ENCODE measurements around the gene DCBLD1. TPM values are rescaled to one million over a fixed set of nuclear protein-coding genes. Genes with fewer than 3 reads are reported as not detected.

Gene DCBLD1
- total and polyA plus RNA-seq, 4 donors: 2.7 to 10.4 (median 4.4) TPM

GRCh38 chr6:117493470-117493869 lies 11.0 kb downstream of the DCBLD1 start:
- peaks cover 0 to 9% (median 6%) of the 10 kb centered on the region in 4 donors for H3K4me1 ChIP-seq (ENCODE audit: control insufficient read depth in 4 of 4, insufficient read depth in 4 of 4, low read length in 3 of 4)
- WGBS: 93% methylated on average over 2 of the region's 2 CpGs
- no peaks in the 10 kb centered on the region for H3K36me3 ChIP-seq (ENCODE audit: control insufficient read depth in 4 of 4, insufficient read depth in 3 of 4, low read depth in 1 of 4, low read length in 3 of 4)
- H3K27ac ChIP-seq (ENCODE audit: low read depth in 1 of 2, low read length in 2 of 2): no peak overlapping the region
- H3K27me3 ChIP-seq (ENCODE audit: control insufficient read depth in 4 of 4, insufficient read depth in 4 of 4, low read length in 3 of 4): no peaks in the 10 kb centered on the region
- H3K4me3 ChIP-seq (ENCODE audit: low read depth in 1 of 3, low read length in 3 of 3): no peak overlapping the region
- no peak overlapping the region for H3K9ac ChIP-seq (ENCODE audit: low read depth in 1 of 2, low read length in 2 of 2)
- no peak for TF ChIP-seq SP1 (IDR thresholded peaks at IDR 0.05)
- no peaks in the 10 kb centered on the region for H3K9me3 ChIP-seq (ENCODE audit: control insufficient read depth in 4 of 4, low read length in 3 of 4)
- no peak for DNase-seq (ENCODE audit: low spot score)

- no peaks in the 10 kb centered on the region for H3K9me3 ChIP-seq (ENCODE audit: control insufficient read depth in 4 of 4, low read length in 3 of 4)
- TF ChIP-seq NR2F2 (IDR thresholded peaks at IDR 0.05): peak; percentile 73
- TF ChIP-seq SP1 (IDR thresholded peaks at IDR 0.05): no peak
- no peak for DNase-seq (ENCODE audit: low spot score)
- H3K27me3 ChIP-seq (ENCODE audit: control insufficient read depth in 4 of 4, insufficient read depth in 4 of 4, low read length in 3 of 4): no peaks in the 10 kb centered on the region
- H3K27ac ChIP-seq (ENCODE audit: low read depth in 1 of 2, low read length in 2 of 2): no peak overlapping the region
- WGBS: 43% methylated on average over 2 of the region's 2 CpGs
- no peak overlapping the region for H3K4me3 ChIP-seq (ENCODE audit: low read depth in 1 of 3, low read length in 3 of 3)
- peaks cover 0 to 9% (median 6%) of the 10 kb centered on the region in 4 donors for H3K4me1 ChIP-seq (ENCODE audit: control insufficient read depth in 4 of 4, insufficient read depth in 4 of 4, low read length in 3 of 4)
- H3K9ac ChIP-seq (ENCODE audit: low read depth in 1 of 2, low read length in 2 of 2): no peak overlapping the region
- H3K36me3 ChIP-seq (ENCODE audit: control insufficient read depth in 4 of 4, insufficient read depth in 3 of 4, low read depth in 1 of 4, low read length in 3 of 4): no peaks in the 10 kb centered on the region
Measured at GRCh38 chr6:117494283-117494682, 11.8 kb downstream of the DCBLD1 start.

- Histone ChIP-seq H3K4me3 (ENCODE audit: low read depth in 1 of 3, low read length in 3 of 3) (no peak overlapping the region), H3K9me3 (ENCODE audit: control insufficient read depth in 4 of 4, low read length in 3 of 4) (no peaks in the 10 kb centered on the region), H3K4me1 (ENCODE audit: control insufficient read depth in 4 of 4, insufficient read depth in 4 of 4, low read length in 3 of 4) (peaks cover 1 to 9% (median 6%) of the 10 kb centered on the region in 4 donors), H3K27ac (ENCODE audit: low read depth in 1 of 2, low read length in 2 of 2) (no peak overlapping the region), H3K36me3 (ENCODE audit: control insufficient read depth in 4 of 4, insufficient read depth in 3 of 4, low read depth in 1 of 4, low read length in 3 of 4) (no peaks in the 10 kb centered on the region), H3K27me3 (ENCODE audit: control insufficient read depth in 4 of 4, insufficient read depth in 4 of 4, low read length in 3 of 4) (no peaks in the 10 kb centered on the region), H3K9ac (ENCODE audit: low read depth in 1 of 2, low read length in 2 of 2) (no peak overlapping the region)
- TF ChIP-seq NR2F2 (IDR thresholded peaks at IDR 0.05) (no peak), SP1 (IDR thresholded peaks at IDR 0.05) (no peak), CTCF (IDR thresholded peaks at IDR 0.05; ENCODE audit: low read depth, low read length, missing input control) (no peak), REST (IDR thresholded peaks at IDR 0.05) (no peak), RXRA (IDR thresholded peaks at IDR 0.05) (no peak), RAD21 (IDR thresholded peaks at IDR 0.05) (no peak), EGR1 (IDR thresholded peaks at IDR 0.05; ENCODE audit: low read depth in 2 of 2) (no peak), ATF3 (IDR thresholded peaks at IDR 0.05) (no peak), FOXA1 (IDR thresholded peaks at IDR 0.05) (no peak)
- WGBS: 62% methylated on average over 3 of the region's 3 CpGs
- no peak for DNase-seq (ENCODE audit: low spot score)
Measured at GRCh38 chr6:117494694-117495318, 12.3 kb downstream of the DCBLD1 start.

Measured in liver (tissue), 9 donors.